NOMO-1 (cell line): ENCODE data around the gene CRYZ.

Source experiments
- DNase-seq, 2 experiments: peaks; one replicate each; lab custom pipeline; 2025; ENCODE audit not compliant: unreplicated experiment in 2 of 2; lab: John Stamatoyannopoulos, UW

CRYZ gene

DNA sequence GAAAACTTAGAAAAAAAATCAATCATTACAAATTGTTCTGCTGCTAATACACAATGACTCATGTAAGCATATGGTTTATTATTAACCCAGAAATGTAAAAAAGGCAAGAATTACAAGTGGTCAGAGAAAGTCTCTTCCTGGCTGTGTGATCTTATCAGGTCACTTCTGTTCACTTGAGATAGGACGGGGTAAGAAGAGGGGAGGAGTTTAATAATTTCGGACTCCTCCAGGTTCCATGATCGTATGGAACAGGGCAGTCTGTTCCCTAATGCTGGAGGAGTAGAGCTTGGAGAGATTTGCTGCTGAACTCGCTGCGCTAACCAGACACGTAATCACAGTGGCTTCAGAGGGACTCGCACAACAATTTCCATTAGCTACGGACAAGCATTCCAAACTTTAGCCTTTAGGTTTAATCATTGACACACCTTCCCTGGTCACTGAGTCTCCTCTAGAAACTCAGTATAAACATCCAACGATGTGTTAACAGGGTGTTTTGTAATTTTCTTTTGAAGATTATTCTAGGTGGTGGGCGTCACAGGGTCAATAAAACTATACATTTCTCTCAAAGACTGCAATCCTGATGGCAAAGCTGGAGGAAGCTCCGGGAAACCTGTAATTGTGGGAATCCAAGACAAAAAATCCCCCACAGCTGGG is 1.3 kb downstream of the CRYZ start:
- DNase-seq, result no peak

DNA sequence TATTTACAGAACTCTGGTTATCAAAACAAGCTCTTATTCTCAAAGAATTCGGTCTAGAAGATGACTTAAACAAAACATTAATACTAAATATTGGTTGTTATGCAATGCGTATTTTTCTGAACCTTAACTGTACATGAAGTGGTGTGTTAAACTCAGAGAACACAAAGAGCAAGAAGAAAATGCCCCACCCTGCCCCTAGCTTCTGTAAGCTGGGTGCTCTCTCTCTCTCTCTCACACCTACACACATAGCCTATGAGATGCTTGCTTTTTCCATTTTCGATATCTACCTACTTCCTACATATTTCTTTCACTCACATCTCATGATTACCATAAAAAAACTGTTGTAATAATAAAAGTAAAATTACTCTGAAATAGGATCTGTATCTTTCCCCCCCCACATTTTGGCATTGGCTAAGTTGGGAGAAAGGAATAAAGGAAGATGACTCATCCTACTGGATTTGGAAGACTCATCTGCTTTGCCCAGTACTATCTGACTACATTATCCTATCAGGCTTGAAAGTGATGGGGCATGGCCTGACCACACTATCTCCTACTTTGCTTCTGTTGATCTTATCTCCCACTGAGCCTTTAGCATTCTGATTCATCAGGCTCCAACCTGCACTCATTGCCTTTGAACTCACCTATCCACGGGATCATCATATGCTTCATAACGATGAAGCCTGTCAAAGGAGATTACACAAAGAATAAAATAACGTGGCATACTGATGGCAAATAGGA is 2.9 kb downstream of the CRYZ start:
- no peak for DNase-seq

DNA sequence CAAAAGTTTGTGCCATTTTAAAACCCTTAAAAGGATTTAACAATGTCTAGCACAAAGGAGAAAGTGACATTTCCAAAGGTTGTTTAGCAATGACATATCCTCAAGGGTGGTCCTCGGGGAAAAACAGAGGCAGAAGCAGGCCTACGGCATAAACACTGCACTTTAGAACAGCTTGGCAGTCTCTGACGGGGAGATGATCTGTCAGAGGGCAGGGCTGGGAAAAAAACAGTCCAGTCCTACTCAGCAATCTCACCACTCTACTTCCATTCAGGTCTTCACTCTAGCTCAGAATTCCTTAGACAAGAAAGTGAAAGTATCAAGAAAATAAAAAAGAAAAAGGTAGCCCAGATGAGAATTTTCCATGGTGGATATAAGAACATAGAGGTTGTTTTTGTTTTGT is 4.1 kb downstream of the CRYZ start:
- no peak for DNase-seq

DNA sequence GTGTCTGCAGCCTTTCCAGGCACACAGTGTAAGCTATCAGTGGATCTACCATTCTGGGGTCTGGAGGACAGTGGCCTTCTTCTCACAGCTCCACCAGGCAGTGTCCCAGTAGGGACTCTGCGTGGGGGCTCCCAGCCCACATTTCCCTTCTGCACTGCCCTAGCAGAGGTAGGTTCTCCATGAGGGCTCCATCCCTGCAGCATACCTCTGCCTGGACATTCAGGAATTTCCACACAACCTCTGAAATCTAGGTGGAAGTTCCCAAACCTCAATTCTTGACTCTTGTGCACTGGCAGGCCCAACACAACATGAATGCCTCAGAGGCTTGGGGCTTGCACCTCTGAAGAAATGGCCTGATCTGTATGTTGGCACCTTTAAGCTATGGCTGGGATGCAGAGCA is 6.8 kb downstream of the CRYZ start:
- DNase-seq, result no peak

DNA sequence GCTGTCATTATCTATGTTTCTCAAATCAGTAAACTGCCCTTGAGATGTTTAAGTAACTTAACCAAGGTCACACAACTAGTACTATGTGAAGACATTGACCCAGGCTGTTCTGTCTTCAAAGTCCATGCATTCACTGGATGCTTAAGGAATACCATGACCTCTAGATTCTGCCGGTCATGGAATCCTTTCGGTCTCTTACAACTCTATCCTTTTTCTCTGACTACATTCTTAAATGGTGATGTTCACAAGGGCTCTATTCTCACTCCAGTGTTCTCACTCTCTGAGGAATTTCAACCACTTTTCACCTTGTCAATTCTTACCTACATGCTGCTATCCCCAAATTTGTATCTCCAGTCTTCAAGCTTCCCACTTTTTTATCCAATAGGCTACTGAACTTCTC is 15.2 kb downstream of the CRYZ start:
- DNase-seq, result no peak

DNA sequence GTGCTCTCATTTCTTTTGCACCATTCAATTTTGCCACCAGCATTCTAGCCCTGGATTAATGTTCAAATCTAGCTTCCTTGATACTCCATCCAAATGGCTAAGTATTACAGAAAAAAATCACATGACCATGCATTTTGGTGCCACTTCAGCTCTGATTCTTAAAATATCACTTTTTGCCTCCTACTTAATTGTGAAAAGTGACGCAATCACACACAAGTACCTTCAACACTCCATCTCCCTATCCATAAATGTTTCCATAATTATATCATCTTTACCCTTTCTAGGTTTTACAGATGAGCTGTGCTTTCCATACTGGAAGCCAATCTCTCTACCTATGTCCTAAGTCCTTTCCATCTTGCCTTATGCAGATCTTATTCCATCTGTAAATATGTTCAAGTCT is 16.0 kb downstream of the CRYZ start:
- DNase-seq, result no peak

DNA sequence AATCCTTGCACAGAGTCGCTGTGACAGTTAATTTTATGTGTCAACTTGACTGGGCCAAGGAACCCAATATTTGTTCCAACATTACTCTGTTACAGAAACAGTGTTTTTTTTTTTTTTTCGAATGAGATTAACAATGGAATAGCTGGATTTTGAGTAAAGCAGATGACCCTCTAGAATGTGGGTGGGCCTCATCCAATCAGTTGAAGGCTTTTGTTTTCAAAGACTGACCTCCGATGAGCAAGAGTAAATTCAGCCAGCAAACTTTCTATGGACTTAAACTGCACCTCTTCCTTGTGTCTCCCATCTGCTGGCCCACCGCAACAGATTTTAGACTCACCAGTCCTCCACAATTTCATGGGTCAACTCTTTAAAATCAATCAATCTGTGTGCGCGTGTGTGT is 17.0 kb downstream of the CRYZ start:
- no peak for DNase-seq

DNA sequence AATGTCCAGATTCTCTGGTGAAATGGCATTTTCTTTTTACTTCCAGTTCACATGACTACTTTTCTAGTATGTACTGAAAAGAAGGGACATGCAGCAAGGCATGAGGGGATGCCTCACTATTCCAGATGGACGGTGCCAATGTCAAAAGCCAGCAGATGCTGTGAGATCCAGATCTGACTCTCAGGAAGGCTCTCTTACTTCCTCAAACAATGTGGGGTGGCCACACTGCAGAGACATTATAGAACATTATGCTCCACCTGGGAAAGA is 17.7 kb downstream of the CRYZ start:
- no peak for DNase-seq

DNA sequence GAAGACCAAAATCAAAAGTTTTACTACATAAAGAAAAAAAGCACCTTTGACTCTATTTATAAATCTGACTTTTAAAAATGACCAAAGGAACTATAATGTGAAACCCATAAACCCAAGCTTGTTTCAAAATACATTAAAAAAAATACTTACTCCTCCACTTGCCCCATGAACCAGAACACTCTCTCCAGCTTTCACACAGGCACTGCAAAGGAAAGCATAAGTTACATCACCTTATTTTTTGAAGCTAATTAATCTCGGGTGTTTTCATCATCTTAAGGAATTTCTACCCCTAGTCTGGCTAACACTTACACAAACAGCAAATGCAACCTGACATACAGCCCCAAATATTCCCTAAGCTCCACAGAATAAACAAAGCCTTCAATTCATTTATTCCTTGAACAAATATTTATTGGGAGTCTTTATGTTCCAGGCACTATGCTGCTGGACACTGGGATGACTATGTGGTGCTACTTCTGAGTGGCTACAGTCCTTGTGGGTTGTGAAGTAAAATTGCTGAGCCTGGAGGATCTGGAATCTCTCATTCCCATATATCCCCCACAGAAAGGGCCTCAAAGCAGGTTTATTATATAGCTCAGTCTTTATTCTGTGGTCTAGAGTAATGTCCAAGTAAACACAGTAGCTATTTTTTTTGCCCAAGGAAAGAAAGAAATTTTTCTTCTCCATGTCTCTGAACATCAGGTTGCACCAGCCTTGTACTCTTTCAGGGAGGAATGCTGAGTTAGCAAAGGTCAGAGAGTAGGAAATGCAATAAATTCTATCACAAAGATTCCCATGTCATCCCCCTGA is 18.2 kb downstream of the CRYZ start:
- no peak for DNase-seq

DNA sequence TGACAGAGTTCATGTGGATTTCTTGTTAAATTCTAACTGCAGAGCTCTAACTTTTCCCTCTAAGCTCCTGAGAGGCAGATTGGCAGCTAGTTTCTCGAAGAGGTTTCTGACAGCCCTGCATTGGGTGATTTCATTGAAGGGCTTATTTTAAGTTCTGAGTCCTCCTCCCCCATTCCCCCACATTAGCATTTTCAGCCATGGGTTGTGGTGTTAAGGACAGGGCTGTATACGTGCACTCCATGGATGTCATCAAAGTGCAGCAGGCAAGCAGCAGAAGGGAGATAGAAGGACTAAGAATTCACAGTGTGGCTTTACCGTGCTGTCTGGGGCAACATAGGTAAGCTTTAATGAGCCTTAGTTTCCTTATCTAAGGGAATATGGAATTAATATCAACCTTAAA is 19.0 kb downstream of the CRYZ start:
- no peak for DNase-seq

DNA sequence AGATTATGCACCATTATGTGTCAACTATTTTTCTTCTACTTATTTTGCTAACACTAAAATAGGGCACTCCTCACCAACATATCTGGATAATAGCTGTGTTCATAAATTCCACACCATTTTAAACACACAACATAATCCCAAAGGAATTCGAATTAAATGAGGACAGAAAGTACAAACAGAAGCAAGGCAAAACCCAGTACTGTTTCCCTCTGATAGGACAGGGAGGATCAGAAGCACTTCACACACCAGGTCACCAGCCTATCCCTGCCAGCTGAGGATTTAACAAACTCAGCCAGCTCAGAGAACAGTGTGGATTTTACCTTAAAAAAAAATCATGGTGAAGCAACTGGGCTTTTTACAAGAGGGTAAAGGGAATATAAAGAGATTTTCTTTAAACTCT is 20.0 kb downstream of the CRYZ start:
- no peak for DNase-seq

DNA sequence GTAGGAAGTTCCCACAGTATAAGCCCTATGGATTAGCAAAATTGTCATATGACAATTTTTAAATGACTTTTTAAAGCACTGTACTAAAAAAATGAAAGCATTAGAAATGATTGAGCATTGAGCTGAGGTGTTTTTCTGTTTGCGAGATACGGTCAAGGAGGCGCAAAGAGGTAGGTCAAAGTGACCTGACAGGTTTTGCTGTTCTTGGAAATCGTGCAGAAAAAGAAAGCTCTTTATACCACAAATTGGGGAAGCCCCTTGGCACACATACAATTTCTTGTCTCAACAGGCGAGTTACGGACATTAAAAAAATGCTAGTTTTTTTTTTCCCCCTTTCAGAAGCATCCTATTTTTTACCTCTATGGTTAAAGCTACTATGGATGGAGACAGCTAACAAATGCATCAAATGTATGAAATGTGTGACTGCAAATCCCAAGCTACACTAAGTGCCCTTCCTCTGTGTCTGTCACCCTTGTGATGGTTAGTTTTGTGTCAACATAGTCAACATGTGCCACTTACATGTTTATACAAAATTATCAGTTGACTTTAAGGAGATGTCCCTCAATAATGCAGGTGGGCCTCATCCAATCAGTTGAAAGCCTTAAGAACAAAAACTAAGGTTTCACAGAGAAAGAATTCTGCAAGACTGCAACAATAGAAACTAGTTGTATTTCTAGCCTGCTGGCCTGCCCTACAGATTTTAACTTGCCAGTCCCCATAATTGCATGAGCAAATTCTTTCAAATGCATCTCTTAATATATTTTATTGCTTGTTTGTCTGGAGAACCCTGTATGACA is 29.3 kb downstream of the CRYZ start:
- DNase-seq, result no peak

DNA sequence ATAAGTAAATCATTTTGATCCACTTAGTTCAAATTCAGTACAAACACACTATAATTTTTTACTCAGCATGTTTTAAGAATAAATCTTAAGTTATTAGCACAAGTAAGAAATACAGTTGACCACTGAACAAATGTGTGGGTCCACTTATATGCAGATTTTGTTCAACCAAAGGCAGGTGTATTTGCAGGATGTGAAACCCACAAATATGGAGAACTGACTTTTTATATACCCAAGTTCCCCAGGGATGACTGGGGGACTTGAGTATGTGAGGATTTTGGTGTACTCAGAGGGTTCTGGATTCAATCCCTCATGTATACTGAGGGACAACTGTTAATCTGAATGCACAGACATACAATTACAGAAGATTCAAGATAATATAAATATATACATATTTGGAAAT is 33.5 kb downstream of the CRYZ start:
- no peak for DNase-seq

DNA sequence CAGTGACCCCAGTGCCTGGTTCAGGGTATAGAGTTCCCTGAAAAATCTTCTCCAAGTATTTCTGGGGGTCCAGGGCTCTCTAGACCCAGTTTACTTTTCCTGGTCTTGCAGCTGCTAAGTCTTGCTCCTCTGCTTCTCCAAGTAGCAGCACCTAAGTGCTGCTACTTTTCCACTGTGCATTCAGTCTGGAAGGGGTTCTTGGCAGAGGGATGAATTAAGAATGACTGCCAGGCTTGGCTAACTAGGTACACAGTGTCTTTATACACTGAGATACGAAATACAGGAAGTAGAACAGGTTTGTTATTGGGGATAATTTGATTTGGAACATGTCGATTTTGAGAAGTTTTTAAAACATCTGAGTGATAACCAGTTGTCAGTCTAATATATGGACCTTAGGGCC is 35.0 kb downstream of the CRYZ start:
- DNase-seq, result no peak

DNA sequence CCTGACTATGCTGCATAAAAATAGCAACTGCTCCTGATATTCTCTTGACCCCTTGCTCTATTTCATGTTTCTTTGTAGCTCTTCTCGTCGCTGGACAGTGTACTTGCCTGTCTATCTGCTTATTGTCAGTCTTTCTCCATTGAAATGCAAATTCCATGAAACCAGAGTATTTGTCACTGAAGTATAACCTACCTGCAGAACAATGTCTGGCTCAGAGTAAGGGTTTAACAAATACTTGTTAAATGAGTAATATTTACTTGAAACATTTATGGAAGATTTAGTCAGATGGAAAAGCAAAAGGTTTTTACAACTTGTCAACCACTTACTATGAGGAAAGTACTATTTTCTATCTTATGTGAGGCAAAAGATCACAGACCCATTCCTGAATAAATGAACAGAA is 39.4 kb downstream of the CRYZ start:
- no peak for DNase-seq

DNA sequence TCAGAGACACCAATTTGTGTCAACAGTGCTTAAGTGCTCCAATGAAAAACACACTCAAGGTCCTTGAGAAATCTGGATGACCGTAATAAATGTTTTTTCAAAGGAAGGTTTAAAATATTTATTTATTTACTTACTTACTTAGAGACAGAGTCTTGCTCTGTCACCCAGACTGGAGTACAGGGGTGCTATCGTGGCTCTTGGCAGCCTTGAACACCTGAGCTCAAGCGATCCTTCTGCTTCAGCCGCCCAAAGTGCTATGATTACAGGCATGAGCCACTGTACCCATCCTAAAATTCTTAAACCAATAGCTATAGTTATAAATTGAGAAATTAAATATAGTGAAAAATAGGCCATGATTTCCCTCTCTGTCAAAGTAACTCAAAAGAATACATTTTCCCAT is 41.9 kb downstream of the CRYZ start:
- DNase-seq, result no peak

DNA sequence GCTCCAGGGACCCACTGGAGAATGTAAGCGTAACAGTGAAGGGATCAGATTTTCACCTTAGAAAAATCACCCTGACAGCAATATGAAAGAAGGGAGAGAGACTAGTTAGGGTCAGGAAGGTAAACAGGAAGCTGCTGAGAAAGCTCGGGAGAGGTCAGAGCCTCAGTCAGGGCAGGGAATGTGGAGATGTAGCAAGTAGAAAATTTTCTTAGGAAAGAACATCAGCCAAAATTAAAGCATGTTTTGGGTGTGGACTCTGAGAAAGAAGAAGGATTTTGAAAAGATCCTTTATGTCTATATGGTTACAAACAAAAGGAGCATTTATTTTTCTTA is 42.5 kb downstream of the CRYZ start:
- no peak for DNase-seq

DNA sequence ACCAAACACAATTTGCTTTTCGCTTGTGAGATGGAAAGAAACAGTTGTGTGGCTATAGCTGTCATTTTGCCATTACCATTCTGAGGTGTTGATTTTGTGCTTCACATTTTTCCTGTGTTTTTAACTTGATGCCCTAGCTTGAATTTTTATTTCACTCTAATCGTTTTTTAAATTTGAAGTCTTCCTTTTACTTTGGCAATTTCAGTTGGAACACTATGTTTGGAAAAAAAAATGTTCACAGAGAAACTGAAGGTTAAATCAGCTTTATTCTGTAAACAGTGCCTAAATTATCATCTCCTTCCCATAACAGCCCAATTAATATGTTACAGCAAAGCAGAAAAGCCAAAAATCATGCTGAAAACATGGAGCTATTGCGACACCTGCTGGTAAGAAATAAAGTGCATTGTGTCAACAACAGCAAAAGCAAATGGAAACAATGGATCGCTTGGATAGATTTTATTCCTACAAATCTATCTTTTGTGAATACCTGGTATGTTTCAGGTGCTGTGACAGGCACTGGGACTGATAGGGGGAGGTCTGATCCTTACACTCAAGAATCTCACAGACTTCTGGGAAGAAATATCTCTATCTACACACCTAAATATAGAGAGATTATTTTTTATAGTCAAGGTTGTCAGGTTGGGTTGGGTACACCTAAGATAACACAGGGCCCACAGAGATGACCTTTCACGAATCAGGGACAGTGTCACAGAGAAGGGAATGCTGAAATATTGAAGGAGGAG is 43.1 kb downstream of the CRYZ start:
- DNase-seq, result peak; percentile 9 to 44

DNA sequence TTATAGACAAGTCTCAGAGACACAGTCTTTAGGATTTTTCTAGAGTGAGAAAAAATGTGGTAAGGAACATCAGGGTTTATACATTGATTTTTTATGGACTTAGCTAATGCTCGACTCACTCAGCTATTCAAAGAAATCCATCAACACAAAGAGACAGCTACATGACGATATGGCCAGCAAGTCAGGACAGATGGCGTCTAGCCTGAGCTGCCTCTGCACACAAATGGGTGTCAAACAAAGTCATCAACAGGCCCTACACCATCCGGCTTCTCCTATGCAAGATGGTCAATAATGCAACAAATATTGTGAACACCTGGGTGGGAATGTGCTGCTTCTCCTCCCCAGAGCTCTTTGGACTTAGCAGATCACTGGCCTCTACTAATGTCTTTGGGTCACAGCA is 45.9 kb downstream of the CRYZ start:
- DNase-seq, result no peak

DNA sequence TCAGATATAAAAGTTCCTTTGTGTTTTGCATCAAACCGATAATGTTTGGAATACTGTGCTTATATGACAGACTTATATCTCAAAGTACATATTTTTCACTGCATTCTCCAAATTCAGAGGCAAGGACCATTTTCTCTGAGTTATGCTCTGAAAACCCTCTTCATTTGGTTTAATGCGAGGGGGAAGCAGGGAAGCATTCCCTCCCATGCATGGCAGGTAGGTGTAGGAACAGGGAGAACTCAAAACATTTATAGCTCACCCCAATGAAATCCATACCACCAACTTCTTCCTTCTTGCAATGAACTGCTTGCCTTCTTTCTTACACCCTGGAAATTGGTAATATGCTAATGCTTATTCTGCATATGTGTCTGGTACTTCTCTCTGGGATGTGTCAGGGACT is 48.5 kb downstream of the CRYZ start:
- DNase-seq, result no peak

DNA sequence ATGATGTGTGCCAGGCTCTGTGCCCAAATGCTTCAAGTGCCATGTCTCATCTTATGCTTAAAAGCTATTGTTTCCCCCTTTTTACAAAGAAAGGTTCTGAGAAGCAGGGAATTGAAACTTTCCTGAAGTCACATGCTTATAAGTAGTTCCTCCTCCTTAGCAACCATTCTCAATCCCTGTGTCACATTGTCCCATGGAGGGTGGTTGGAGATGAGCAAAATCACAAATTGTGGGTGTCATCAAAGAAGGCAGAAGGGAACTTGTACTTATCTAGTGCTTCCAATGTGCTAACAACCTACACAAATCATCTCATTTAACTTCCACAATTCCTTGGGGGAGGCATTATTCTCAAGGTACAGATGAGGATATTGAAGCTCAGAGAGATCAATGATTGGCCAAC is 49.2 kb downstream of the CRYZ start:
- DNase-seq, result no peak
